Ishikawa (cell line): ENCODE results near the gene EML4.

Experiments used
- CEBPB ChIP-seq: IDR thresholded peaks from 2 replicates; pipeline ENCODE4 v1.6.1; 2012
- EGR1 ChIP-seq: IDR thresholded peaks from 2 replicates; pipeline ENCODE4 v1.6.1; 2012
- NFIC ChIP-seq: IDR thresholded peaks from 2 replicates; pipeline ENCODE4 v1.6.1; 2012
- RAD21 ChIP-seq: IDR thresholded peaks from 2 replicates; pipeline ENCODE4 v1.6.1; 2012; ENCODE audit warnings: low read depth
- TF ChIP-seq, protein P1 (sequence below): IDR thresholded peaks from 2 replicates; pipeline ENCODE4 v1.6.1; 2012; ENCODE audit warnings: low read depth, mild to moderate bottlenecking

DNA sequence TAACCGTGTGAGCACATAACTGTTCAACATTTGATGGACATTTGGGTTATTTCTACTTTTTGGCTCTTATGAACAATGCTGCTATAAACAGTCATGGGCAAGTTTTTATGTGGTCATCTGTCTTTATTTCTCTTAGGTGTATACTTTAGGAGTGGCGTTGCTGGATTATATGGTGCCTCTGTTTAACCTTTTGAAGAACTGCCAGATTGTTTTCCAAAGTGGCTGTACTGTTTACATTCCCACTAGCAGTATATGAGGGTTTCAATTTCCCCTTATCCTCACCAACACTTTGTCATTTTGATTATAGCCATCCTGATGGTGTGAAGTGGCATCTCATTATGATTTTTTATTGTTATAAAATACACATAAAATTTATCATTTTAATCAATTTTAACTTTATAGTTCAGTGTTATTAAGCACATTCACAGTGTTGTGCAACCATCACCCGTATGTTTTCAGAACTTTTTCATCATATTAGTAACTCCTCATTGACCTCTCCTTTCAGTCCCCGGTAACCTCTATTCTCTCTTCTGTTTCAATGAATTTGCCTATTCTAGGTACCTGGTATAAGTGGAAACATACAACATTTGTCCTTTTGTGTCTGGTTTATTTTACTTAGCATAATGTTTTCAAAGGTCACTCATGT, 55.4 kb downstream of the EML4 start:
- TF ChIP-seq CEBPB (no peak), RAD21 (no peak), EGR1 (no peak), NFIC (no peak)
- TF ChIP-seq, protein P1, sequence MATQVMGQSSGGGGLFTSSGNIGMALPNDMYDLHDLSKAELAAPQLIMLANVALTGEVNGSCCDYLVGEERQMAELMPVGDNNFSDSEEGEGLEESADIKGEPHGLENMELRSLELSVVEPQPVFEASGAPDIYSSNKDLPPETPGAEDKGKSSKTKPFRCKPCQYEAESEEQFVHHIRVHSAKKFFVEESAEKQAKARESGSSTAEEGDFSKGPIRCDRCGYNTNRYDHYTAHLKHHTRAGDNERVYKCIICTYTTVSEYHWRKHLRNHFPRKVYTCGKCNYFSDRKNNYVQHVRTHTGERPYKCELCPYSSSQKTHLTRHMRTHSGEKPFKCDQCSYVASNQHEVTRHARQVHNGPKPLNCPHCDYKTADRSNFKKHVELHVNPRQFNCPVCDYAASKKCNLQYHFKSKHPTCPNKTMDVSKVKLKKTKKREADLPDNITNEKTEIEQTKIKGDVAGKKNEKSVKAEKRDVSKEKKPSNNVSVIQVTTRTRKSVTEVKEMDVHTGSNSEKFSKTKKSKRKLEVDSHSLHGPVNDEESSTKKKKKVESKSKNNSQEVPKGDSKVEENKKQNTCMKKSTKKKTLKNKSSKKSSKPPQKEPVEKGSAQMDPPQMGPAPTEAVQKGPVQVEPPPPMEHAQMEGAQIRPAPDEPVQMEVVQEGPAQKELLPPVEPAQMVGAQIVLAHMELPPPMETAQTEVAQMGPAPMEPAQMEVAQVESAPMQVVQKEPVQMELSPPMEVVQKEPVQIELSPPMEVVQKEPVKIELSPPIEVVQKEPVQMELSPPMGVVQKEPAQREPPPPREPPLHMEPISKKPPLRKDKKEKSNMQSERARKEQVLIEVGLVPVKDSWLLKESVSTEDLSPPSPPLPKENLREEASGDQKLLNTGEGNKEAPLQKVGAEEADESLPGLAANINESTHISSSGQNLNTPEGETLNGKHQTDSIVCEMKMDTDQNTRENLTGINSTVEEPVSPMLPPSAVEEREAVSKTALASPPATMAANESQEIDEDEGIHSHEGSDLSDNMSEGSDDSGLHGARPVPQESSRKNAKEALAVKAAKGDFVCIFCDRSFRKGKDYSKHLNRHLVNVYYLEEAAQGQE = no peak
